ENCODE results near the gene FPGS.
A peak's percentile ranks its signal among the peaks of the same experiment; 100 is the strongest.
"Not testable (repeated sequence)": the region's sequence is repeated elsewhere in the genome, so short reads cannot be mapped to it uniquely, and the experiment has no call there.

Gene FPGS

GRCh38 chr9:127769929-127770582, 32.6 kb upstream of the FPGS start:
- DNase-seq: no peak
- intact Hi-C loops (cut with DNase I): no loop called here

DNA sequence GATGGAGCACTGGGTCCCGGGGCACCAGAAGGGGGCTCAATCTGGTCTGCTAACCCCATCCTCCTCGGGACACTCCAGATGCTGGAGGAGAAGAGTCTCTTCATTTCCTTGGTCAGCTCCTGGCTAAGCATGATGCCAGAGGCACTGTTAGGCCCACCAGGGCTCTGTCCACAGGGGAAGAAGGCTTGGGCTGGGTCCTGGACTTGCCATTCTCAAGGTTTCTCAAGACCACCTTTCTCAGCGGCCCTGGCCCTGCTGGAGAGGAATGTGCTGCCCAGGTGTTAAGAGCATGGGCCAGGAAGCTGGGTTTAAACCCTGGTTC, 32.1 kb upstream of the FPGS start:
- DNase-seq: no peak
- intact Hi-C loops (cut with DNase I): no loop called here

GRCh38 chr9:127770905-127771569, 31.6 kb upstream of the FPGS start:
- intact Hi-C loops (cut with DNase I): no loop called here
- DNase-seq: peak in 41 of 42 donors; percentile 80 to 97 (median 93)

- intact Hi-C loops (cut with DNase I): no loop called here
- DNase-seq: peak in 1 of 42 donors; percentile 95
Observed at GRCh38 chr9:127771570-127772189, 31.0 kb upstream of the FPGS start.

- intact Hi-C loops (cut with DNase I): no loop called here
- DNase-seq: no peak
Observed at GRCh38 chr9:127772603-127773002, 30.1 kb upstream of the FPGS start.

GRCh38 chr9:127773272-127773671, 29.4 kb upstream of the FPGS start:
- DNase-seq: no peak
- intact Hi-C loops (cut with DNase I): no loop called here

DNA sequence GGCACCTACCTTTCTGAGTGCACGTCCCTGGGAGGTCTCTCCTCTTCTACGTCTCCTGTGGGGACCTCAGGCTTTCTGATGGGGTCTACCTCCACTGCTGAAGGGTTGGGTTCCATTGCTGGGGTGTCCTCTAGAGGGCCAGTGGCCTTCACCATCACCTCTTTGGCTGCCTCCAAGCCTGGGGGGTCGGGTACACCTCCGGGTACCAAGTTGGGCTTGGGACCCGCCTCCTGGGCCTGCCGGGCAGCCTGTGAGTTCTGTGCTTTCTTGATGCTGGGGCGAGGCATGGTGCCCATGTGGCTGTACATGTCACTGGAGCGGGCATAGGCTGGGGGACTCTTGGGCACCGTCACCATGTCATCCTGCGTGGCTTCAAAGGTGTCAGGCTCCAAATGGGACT, 28.7 kb upstream of the FPGS start:
- intact Hi-C loops (cut with DNase I): no loop called here
- no peak for DNase-seq

GRCh38 chr9:127776195-127776923, 26.3 kb upstream of the FPGS start:
- intact Hi-C loops (cut with DNase I): no loop called here
- DNase-seq: peak in 18 of 42 donors; percentile 8 to 64 (median 37)

- intact Hi-C loops (cut with DNase I): no loop called here
- DNase-seq: no peak
Observed at GRCh38 chr9:127776924-127777289, 25.8 kb upstream of the FPGS start.

- intact Hi-C loops (cut with DNase I): no loop called here
- no peak for DNase-seq
Observed at GRCh38 chr9:127777368-127777980, 25.2 kb upstream of the FPGS start.

- peak in 6 of 42 donors; percentile 26 to 50 (median 32) for DNase-seq
- intact Hi-C loops (cut with DNase I): no loop called here
Observed at GRCh38 chr9:127778280-127779135, 24.2 kb upstream of the FPGS start, which contains the start of gene SH2D3C. TSS of gene SH2D3C (minus strand) at chr9:127778666. CDS start at chr9:127778627, 39 bp downstream.

DNA sequence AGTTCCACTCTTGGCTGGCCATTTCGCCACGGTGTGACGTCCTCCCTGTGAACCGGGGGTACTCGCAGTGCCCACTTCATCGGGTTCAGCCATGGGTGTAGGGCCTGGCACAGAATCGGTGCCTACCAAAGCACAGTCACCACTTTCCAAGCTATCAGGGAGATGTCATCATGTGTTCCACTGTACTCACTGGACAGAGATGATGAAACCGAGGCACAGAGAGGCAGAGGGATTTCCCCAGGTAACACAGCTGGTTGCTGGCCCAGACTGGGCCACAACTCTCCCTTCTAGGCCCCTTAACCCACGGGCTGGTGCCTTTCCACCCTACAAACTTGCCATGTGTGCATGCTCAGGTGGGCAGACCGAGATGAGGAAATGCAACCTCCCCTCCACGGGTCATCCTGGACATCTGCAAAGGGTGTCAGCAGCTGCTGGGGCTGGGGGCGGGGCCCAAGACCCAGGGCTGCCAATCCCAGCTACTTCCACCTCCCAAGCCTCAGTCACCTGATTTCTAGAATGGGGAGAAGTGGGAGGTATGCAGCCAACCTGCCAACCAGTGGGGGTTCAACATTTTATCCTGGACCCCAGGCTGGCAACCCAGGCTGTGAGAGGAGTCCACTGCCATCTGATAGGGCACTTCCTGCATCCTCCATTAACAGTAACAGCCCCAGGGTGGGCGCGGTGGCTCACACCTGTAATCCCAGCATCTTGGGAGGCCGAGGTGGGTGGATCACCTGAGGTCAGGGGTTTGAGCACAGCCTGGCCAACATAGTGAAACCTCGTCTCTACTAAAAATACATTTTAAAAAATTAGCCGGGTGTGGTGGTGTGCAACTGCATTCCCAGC, 23.3 kb upstream of the FPGS start:
- peak in 1 of 42 donors; percentile 27 for DNase-seq
- intact Hi-C loops (cut with DNase I): no loop called here

DNA sequence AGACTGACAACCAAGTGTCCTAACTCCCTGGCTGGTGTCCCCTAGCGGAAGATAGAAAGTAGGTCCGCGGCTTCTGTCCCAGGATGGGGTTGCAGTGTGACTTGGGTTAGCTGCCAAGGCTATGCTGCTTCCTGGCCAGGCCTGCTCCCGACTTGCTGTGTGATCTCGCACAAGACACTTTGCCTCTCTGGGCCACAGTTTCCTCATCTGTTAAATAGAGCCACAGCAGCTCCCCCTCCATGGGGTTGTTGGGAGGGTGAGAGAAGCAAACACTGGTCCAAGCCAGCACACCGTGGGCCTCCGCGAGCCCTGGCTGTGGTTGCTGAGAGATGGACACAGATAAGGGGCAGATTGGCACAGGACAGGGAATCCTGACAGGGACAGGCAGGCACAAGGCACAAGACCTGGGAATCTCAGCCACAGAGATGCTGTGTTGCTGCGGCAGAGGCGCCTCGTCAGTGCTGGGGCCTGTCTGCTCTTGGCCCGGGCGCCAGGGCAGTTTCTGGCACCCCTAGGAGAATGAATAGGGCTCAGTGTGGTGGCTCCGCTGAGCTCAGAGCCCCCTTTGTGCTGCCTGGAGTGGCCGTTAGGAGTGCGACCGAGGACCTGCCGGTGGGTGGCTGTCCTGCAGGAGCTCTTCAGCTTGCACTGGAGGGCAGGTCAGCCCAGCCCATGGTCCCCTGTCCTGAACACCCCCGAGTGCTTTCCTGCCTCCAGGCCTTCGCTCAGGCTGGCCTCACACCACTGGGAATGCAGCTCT, 22.4 kb upstream of the FPGS start:
- intact Hi-C loops (cut with DNase I): loop anchor here (10.0 kb wide), 1 partner anchor 134 kb away; the partner anchor contains the start of gene ST6GALNAC4

DNA sequence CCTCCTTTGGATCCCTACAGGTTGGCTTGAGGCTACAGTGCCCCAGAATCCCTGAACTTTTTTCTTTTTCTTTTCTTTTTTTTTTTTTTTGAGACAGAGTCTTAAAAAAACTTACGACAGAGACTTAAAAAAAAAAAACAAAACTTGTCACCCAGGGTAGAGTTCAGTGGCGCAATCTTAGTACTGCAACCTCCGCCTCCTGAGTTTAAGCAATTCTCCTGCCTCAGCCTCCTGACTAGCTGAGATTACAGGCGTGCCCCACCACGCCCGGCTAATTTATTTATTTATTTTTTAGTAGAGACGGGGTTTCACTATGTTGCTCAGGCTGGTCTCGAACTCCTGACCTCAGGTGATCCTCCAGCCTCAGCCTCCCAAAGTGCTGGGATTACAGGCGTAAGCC, 21.8 kb upstream of the FPGS start:
- intact Hi-C loops (cut with DNase I): loop anchor here (10.0 kb wide), 1 partner anchor 134 kb away; the partner anchor contains the start of gene ST6GALNAC4
- not testable (repeated sequence) for DNase-seq

More for the DNA sequence above, 22.4 kb upstream of the FPGS start:
- DNase-seq: peak in 41 of 42 donors; percentile 19 to 83 (median 60)

- intact Hi-C loops (cut with DNase I): loop anchor here (10.0 kb wide), 1 partner anchor 133 kb away; the partner anchor contains the start of gene ST6GALNAC4
- no peak for DNase-seq
Observed at GRCh38 chr9:127781806-127782205, 20.9 kb upstream of the FPGS start.
